Activated naive CD4-positive, alpha-beta T cell treated with anti-CD3 and anti-CD28 coated beads, Interleukin-2, amount 10 ng/mL, durations not matched to agents 7 days and 5 days (primary cell): ENCODE data around the gene DLX4.

ENCODE experiments used
- CTCF ChIA-PET: fragments of 350-600 bp; sonication (Branson Sonifier 250); formaldehyde crosslinking; loops from one replicate; lab custom pipeline; 2021; ENCODE audit warnings: antibody characterized with exemption; lab: Charles Lee
- DNase-seq: peaks from one replicate; pipeline ENCODE4 v3.0.0-alpha.2; 2020
- H3K27ac Mint-ChIP-seq: one replicate; pipeline ENCODE4 v1.8.0; 2021; ENCODE audit warnings: mild to moderate bottlenecking, moderate library complexity, mixed read lengths
- H3K27me3 Mint-ChIP-seq: one replicate; pipeline ENCODE4 v1.8.0; 2021; ENCODE audit warnings: mild to moderate bottlenecking, mixed read lengths
- H3K36me3 Mint-ChIP-seq: one replicate; pipeline ENCODE4 v1.8.0; 2021; ENCODE audit warnings: mixed read lengths
- H3K4me1 Mint-ChIP-seq: one replicate; pipeline ENCODE4 v1.8.0; 2021; ENCODE audit warnings: mixed read lengths
- H3K4me3 Mint-ChIP-seq: one replicate; pipeline ENCODE4 v1.8.0; 2021; ENCODE audit warnings: mild to moderate bottlenecking, moderate library complexity, mixed read lengths
- H3K9me3 Mint-ChIP-seq: one replicate; pipeline ENCODE4 v1.8.0; 2021; ENCODE audit warnings: mixed read lengths

The DLX4 gene

GRCh38 chr17:49977463-49978389 is 8.7 kb downstream of the DLX4 start:
- no peaks in the 10 kb centered on the region for H3K36me3 Mint-ChIP-seq
- H3K4me1 Mint-ChIP-seq, result no peaks in the 10 kb centered on the region
- H3K9me3 Mint-ChIP-seq, result no peaks in the 10 kb centered on the region
- no peak overlapping the region for H3K4me3 Mint-ChIP-seq
- CTCF ChIA-PET, result interaction anchor here (2.1 to 4.2 kb wide), 2 partner anchors 20 to 25 kb away, joined by 7 to 18 read pairs; no protein-coding TSS in a partner anchor
- DNase-seq, result no peak
- H3K27me3 Mint-ChIP-seq, result peaks cover 99% of the 10 kb centered on the region
- no peak overlapping the region for H3K27ac Mint-ChIP-seq

GRCh38 chr17:49978501-49978900 is 9.5 kb downstream of the DLX4 start:
- Mint-ChIP-seq H3K4me1 (no peaks in the 10 kb centered on the region), H3K27me3 (peaks cover 91% of the 10 kb centered on the region), H3K27ac (no peak overlapping the region), H3K36me3 (no peaks in the 10 kb centered on the region), H3K4me3 (no peak overlapping the region), H3K9me3 (no peaks in the 10 kb centered on the region)
- DNase-seq, result no peak
- CTCF ChIA-PET, result interaction anchor here (2.2 to 4.2 kb wide), 2 partner anchors 19 to 26 kb away, joined by 8 to 18 read pairs; no protein-coding TSS in a partner anchor

GRCh38 chr17:49979748-49980479 is 10.9 kb downstream of the DLX4 start:
- H3K9me3 Mint-ChIP-seq, result no peaks in the 10 kb centered on the region
- CTCF ChIA-PET, result interaction anchor here (1.2 to 4.2 kb wide), 3 partner anchors 17 to 129 kb away, joined by 3 to 18 read pairs (median 8); no protein-coding TSS in a partner anchor
- DNase-seq, result no peak
- no peak overlapping the region for H3K4me3 Mint-ChIP-seq
- no peaks in the 10 kb centered on the region for H3K4me1 Mint-ChIP-seq
- no peaks in the 10 kb centered on the region for H3K36me3 Mint-ChIP-seq
- H3K27ac Mint-ChIP-seq, result no peak overlapping the region
- H3K27me3 Mint-ChIP-seq, result peaks cover 88% of the 10 kb centered on the region

GRCh38 chr17:49980703-49981197 is 11.8 kb downstream of the DLX4 start:
- no peak overlapping the region for H3K27ac Mint-ChIP-seq
- H3K9me3 Mint-ChIP-seq, result no peaks in the 10 kb centered on the region
- H3K4me1 Mint-ChIP-seq, result no peaks in the 10 kb centered on the region
- no peaks in the 10 kb centered on the region for H3K36me3 Mint-ChIP-seq
- no peak for DNase-seq
- CTCF ChIA-PET, result interaction anchor here (2.2 to 4.2 kb wide), 2 partner anchors 17 to 28 kb away, joined by 8 to 18 read pairs; no protein-coding TSS in a partner anchor
- peaks cover 88% of the 10 kb centered on the region for H3K27me3 Mint-ChIP-seq
- no peak overlapping the region for H3K4me3 Mint-ChIP-seq

- no peak overlapping the region for H3K27ac Mint-ChIP-seq
- no peaks in the 10 kb centered on the region for H3K9me3 Mint-ChIP-seq
- CTCF ChIA-PET, result interaction anchor here (1.2 to 1.4 kb wide), 2 partner anchors 13 to 32 kb away, joined by 4 to 5 read pairs; no protein-coding TSS in a partner anchor
- H3K27me3 Mint-ChIP-seq, result peaks cover 88% of the 10 kb centered on the region
- no peaks in the 10 kb centered on the region for H3K4me1 Mint-ChIP-seq
- no peak overlapping the region for H3K4me3 Mint-ChIP-seq
- no peaks in the 10 kb centered on the region for H3K36me3 Mint-ChIP-seq
- no peak for DNase-seq
These were observed 15.3 kb downstream of the DLX4 start for GRCh38 chr17:49984283-49984682.

- CTCF ChIA-PET, result interaction anchor here (1.2 to 1.4 kb wide), 2 partner anchors 12 to 32 kb away, joined by 4 to 5 read pairs; no protein-coding TSS in a partner anchor
- no peaks in the 10 kb centered on the region for H3K9me3 Mint-ChIP-seq
- no peaks in the 10 kb centered on the region for H3K36me3 Mint-ChIP-seq
- peaks cover 88% of the 10 kb centered on the region for H3K27me3 Mint-ChIP-seq
- H3K4me1 Mint-ChIP-seq, result no peaks in the 10 kb centered on the region
- H3K4me3 Mint-ChIP-seq, result no peak overlapping the region
- no peak for DNase-seq
- no peak overlapping the region for H3K27ac Mint-ChIP-seq
These were observed 15.8 kb downstream of the DLX4 start for GRCh38 chr17:49984776-49985175.

- Mint-ChIP-seq H3K36me3 (no peaks in the 10 kb centered on the region), H3K27ac (no peak overlapping the region), H3K27me3 (peaks cover 88% of the 10 kb centered on the region), H3K4me3 (no peak overlapping the region), H3K9me3 (no peaks in the 10 kb centered on the region), H3K4me1 (peaks cover 2% of the 10 kb centered on the region)
- CTCF ChIA-PET, result interaction anchor here (1.0 to 2.0 kb wide), 4 partner anchors 12 to 124 kb away, joined by 3 to 15 read pairs (median 4); no protein-coding TSS in a partner anchor
- no peak for DNase-seq
These were observed 16.5 kb downstream of the DLX4 start for GRCh38 chr17:49985310-49985990.

GRCh38 chr17:49986396-49987289 is 17.7 kb downstream of the DLX4 start:
- no peaks in the 10 kb centered on the region for H3K9me3 Mint-ChIP-seq
- H3K4me3 Mint-ChIP-seq, result no peak overlapping the region
- H3K36me3 Mint-ChIP-seq, result no peaks in the 10 kb centered on the region
- DNase-seq, result no peak
- CTCF ChIA-PET, result interaction anchor here (0.5 to 2.0 kb wide), 6 partner anchors 11 to 125 kb away, joined by 3 to 15 read pairs (median 3); no protein-coding TSS in a partner anchor
- H3K27ac Mint-ChIP-seq, result no peak overlapping the region
- H3K27me3 Mint-ChIP-seq, result peaks cover 88% of the 10 kb centered on the region
- peaks cover 2% of the 10 kb centered on the region for H3K4me1 Mint-ChIP-seq

GRCh38 chr17:49987290-49987585 is 18.2 kb downstream of the DLX4 start:
- no peak overlapping the region for H3K4me3 Mint-ChIP-seq
- no peaks in the 10 kb centered on the region for H3K9me3 Mint-ChIP-seq
- no peaks in the 10 kb centered on the region for H3K36me3 Mint-ChIP-seq
- no peak overlapping the region for H3K27ac Mint-ChIP-seq
- H3K4me1 Mint-ChIP-seq, result peaks cover 4% of the 10 kb centered on the region
- no peak for DNase-seq
- peaks cover 88% of the 10 kb centered on the region for H3K27me3 Mint-ChIP-seq
- CTCF ChIA-PET, result interaction anchor here (1.0 to 2.0 kb wide), 2 partner anchors 10 to 36 kb away, joined by 3 to 15 read pairs; no protein-coding TSS in a partner anchor

GRCh38 chr17:49987681-49988441 is 18.9 kb downstream of the DLX4 start:
- Mint-ChIP-seq H3K4me3 (no peak overlapping the region), H3K27me3 (peaks cover 91% of the 10 kb centered on the region), H3K27ac (no peak overlapping the region), H3K36me3 (no peaks in the 10 kb centered on the region), H3K9me3 (no peaks in the 10 kb centered on the region), H3K4me1 (peaks cover 5% of the 10 kb centered on the region)
- CTCF ChIA-PET, result interaction anchor here (1.0 kb wide), 1 partner anchor 36 kb away, joined by 3 read pairs; no protein-coding TSS in a partner anchor
- no peak for DNase-seq

- CTCF ChIA-PET, result interaction anchor here (1.0 to 1.8 kb wide), 5 partner anchors 8 to 128 kb away, joined by 3 to 8 read pairs (median 4); no protein-coding TSS in a partner anchor
- Mint-ChIP-seq H3K4me1 (peaks cover 15% of the 10 kb centered on the region), H3K36me3 (peaks cover 6% of the 10 kb centered on the region), H3K27ac (no peak overlapping the region), H3K27me3 (peaks cover 100% of the 10 kb centered on the region), H3K4me3 (no peak overlapping the region), H3K9me3 (no peaks in the 10 kb centered on the region)
- DNase-seq, result no peak
These were observed 20.5 kb downstream of the DLX4 start for GRCh38 chr17:49989518-49989880.

- DNase-seq, result no peak
These were observed 21.3 kb downstream of the DLX4 start for GRCh38 chr17:49990331-49990730.

More at GRCh38 chr17:49990331-49990730, 21.3 kb downstream of the DLX4 start:
- Mint-ChIP-seq H3K27ac (no peak overlapping the region), H3K9me3 (no peaks in the 10 kb centered on the region), H3K4me3 (no peak overlapping the region), H3K27me3 (peaks cover 100% of the 10 kb centered on the region), H3K36me3 (peaks cover 6% of the 10 kb centered on the region), H3K4me1 (peaks cover 22% of the 10 kb centered on the region)
- CTCF ChIA-PET, result interaction anchor here (1.0 to 1.8 kb wide), 6 partner anchors 8 to 129 kb away, joined by 3 to 8 read pairs (median 4); no protein-coding TSS in a partner anchor
